Panc1 (cell line): ENCODE results near the gene NR6A1. TPM values are rescaled to one million over a fixed set of nuclear protein-coding genes. Genes with fewer than 3 reads are reported as not detected.
"Not testable (repeated sequence)": the region's sequence is repeated elsewhere in the genome, so short reads cannot be mapped to it uniquely, and the experiment has no call there.

Experiments used
- ATAC-seq: fragments of 200-7000 bp; cut with Tn5 transposase; 2 replicates; pipeline ENCODE4 v1.9.1; 2020; ENCODE audit warnings: mild to moderate bottlenecking, moderate library complexity
- BruUV-seq: library from RNA; stranded (reverse); fragments of 400-500 nt; replicated peaks from 2 replicates; lab custom pipeline; 2021; lab: Mats Ljungman, UMichigan
- CTCF ChIA-PET: fragments of 300-600 bp; sonication (Branson Sonifier 250); formaldehyde crosslinking; loops from one replicate; lab custom pipeline; 2022; ENCODE audit warnings: antibody characterized with exemption; lab: Charles Lee
- POLR2A ChIA-PET: fragments of 300-600 bp; sonication (Branson Sonifier 250); formaldehyde crosslinking; loops from one replicate; lab custom pipeline; 2022; ENCODE audit warnings: antibody characterized with exemption; lab: Charles Lee
- DNase-seq: peaks from one replicate; pipeline ENCODE4 v3.0.0-alpha.2; 2010; ENCODE audit warnings: low read depth, low spot score
- H3K27ac ChIP-seq: 2 replicates; pipeline ENCODE4 v1.5.1; 2011; ENCODE audit warnings: mild to moderate bottlenecking, low read length, inconsistent platforms
- H3K27me3 ChIP-seq: fragments of 200-500 bp; sonication (Bioruptor generic); 2 replicates; pipeline ENCODE4 v1.6.0; 2014; ENCODE audit warnings: low read length, inconsistent platforms; ENCODE audit not compliant: control insufficient read depth, insufficient read depth
- H3K36me3 ChIP-seq: fragments of 200-500 bp; sonication (Bioruptor generic); 2 replicates; pipeline ENCODE4 v1.5.1; 2014; ENCODE audit warnings: inconsistent platforms, mild to moderate bottlenecking, low read length, moderate library complexity; ENCODE audit not compliant: control insufficient read depth, insufficient read depth
- H3K4me1 ChIP-seq: 2 replicates; pipeline ENCODE4 v1.5.1; 2011; ENCODE audit warnings: inconsistent platforms, mild to moderate bottlenecking, low read length, moderate library complexity; ENCODE audit not compliant: control insufficient read depth, insufficient read depth
- H3K4me3 ChIP-seq, 2 experiments: 2 replicates each; pipeline ENCODE4 v1.5.1; 2011 to 2012; ENCODE audit warnings: low read depth in 2 of 2, low read length in 2 of 2, mild to moderate bottlenecking in 2 of 2, inconsistent platforms in 1 of 2, moderate library complexity in 1 of 2
- H3K9me3 ChIP-seq: fragments of 200-500 bp; sonication (Bioruptor generic); 2 replicates; pipeline ENCODE4 v1.5.1; 2014; ENCODE audit warnings: low read depth, mild to moderate bottlenecking, inconsistent platforms, low read length, moderate library complexity; ENCODE audit not compliant: control insufficient read depth, insufficient read depth
- POLR2AphosphoS5 ChIP-seq: IDR thresholded peaks from 2 replicates; pipeline ENCODE4 v1.6.1; 2012; ENCODE audit warnings: mild to moderate bottlenecking, low read depth, low read length, moderate library complexity
- REST ChIP-seq, 2 experiments: IDR thresholded peaks; 2 replicates each; pipeline ENCODE4 v1.6.1; 2011 to 2012; ENCODE audit warnings: low read depth in 2 of 2, control low read depth in 1 of 2, low read length in 1 of 2, mild to moderate bottlenecking in 1 of 2, moderate library complexity in 1 of 2; ENCODE audit not compliant: insufficient read depth in 1 of 2
- SIN3A ChIP-seq: IDR thresholded peaks from 2 replicates; pipeline ENCODE4 v1.6.1; 2012; ENCODE audit warnings: low read depth, mild to moderate bottlenecking, low read length, moderate library complexity, borderline replicate concordance; ENCODE audit not compliant: insufficient read depth
- TCF7L2 ChIP-seq: IDR thresholded peaks from 2 replicates; pipeline ENCODE4 v1.6.1; 2011; ENCODE audit warnings: mild to moderate bottlenecking, low read depth, low read length, inconsistent platforms
- in situ Hi-C: cut with HindIII; loops from 2 replicates; pipeline ENCODE4 v1.10.0; 2016; ENCODE audit warnings: low sequenced_read_pairs, low pct_unique_long_range_greater_than_20kb
- intact Hi-C: fragments of 100-400 bp; cut with micrococcal nuclease; formaldehyde crosslinking; loops from one replicate; pipeline ENCODE4 v1.10.0; 2022; ENCODE audit not compliant: unreplicated experiment
- total RNA-seq: library from RNA; stranded (reverse); gene quantifications from one replicate; pipeline ENCODE4 v1.2.1, GENCODE V29; 2021; ENCODE audit not compliant: unreplicated experiment
- TF ChIP-seq, protein P1 (sequence below): fragments of 450-650 bp; IDR thresholded peaks from 2 replicates; pipeline ENCODE4 v1.5.1; 2017; ENCODE audit warnings: mild to moderate bottlenecking

NR6A1 gene
- total RNA-seq, 1 experiment from 2014 or later: 7.6 TPM

GRCh38 chr9:124741149-124741548 is 30.0 kb downstream of the NR6A1 start:
- Histone ChIP-seq H3K27me3 (no peaks in the 10 kb centered on the region), H3K9me3 (no peaks in the 10 kb centered on the region), H3K4me1 (peaks cover 19% of the 10 kb centered on the region), H3K36me3 (no peaks in the 10 kb centered on the region), H3K27ac (no peak overlapping the region), H3K4me3 (no peak overlapping the region)
- no TSS peak for BruUV-seq
- intact Hi-C loops (no loop called here), in situ Hi-C loops (no loop called here)
- CTCF ChIA-PET: no interaction called here
- ATAC-seq (no peak), DNase-seq (no peak)
- TF ChIP-seq POLR2AphosphoS5: no peak
- TF ChIP-seq SIN3A: no peak
- TF ChIP-seq TCF7L2: no peak
- TF ChIP-seq, protein P1, sequence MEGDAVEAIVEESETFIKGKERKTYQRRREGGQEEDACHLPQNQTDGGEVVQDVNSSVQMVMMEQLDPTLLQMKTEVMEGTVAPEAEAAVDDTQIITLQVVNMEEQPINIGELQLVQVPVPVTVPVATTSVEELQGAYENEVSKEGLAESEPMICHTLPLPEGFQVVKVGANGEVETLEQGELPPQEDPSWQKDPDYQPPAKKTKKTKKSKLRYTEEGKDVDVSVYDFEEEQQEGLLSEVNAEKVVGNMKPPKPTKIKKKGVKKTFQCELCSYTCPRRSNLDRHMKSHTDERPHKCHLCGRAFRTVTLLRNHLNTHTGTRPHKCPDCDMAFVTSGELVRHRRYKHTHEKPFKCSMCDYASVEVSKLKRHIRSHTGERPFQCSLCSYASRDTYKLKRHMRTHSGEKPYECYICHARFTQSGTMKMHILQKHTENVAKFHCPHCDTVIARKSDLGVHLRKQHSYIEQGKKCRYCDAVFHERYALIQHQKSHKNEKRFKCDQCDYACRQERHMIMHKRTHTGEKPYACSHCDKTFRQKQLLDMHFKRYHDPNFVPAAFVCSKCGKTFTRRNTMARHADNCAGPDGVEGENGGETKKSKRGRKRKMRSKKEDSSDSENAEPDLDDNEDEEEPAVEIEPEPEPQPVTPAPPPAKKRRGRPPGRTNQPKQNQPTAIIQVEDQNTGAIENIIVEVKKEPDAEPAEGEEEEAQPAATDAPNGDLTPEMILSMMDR: no peak
- TF ChIP-seq REST (IDR thresholded peaks at IDR 0.05; ENCODE audit: insufficient read depth in 1 of 2, low read depth in 2 of 2, low read length in 1 of 2): no peak
- POLR2A ChIA-PET: interaction anchor here (0.6 kb wide), 1 partner anchor 747 kb away, joined by 7 read pairs; no protein-coding TSS in a partner anchor

DNA sequence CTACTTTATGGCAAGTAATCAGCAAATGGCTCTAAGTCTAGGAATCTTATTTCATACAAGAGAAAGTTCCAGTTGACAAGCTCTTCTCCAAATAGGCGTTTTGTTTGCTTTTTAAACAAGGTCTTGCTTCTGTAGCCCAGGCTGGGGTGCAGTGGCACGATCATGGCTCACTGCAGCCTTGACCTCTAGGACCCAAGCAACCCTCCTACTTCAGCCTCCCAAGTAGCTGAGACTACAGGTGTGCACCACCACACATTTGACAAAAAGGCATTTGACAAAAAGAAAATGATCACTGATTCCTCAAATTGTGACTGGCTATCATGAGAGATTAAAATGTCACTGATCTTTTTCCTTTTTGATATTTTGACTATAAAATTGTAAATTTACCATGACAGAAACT is 31.8 kb downstream of the NR6A1 start:
- DNase-seq (no peak), ATAC-seq (no peak)
- in situ Hi-C loops (no loop called here), intact Hi-C loops (no loop called here)
- Histone ChIP-seq H3K4me1 (peaks cover 37% of the 10 kb centered on the region), H3K4me3 (no peak overlapping the region), H3K27me3 (no peaks in the 10 kb centered on the region), H3K27ac (no peak overlapping the region), H3K9me3 (no peaks in the 10 kb centered on the region), H3K36me3 (no peaks in the 10 kb centered on the region)
- TF ChIP-seq REST (IDR thresholded peaks at IDR 0.05; ENCODE audit: insufficient read depth in 1 of 2, low read depth in 2 of 2, low read length in 1 of 2) (no peak), POLR2AphosphoS5 (no peak), TCF7L2 (no peak), SIN3A (no peak)
- TF ChIP-seq, protein P1: no peak
- ChIA-PET POLR2A (interaction anchor here (0.6 kb wide), 1 partner anchor 15 kb away, joined by 5 read pairs; no protein-coding TSS in a partner anchor), CTCF (no interaction called here)
- BruUV-seq: no TSS peak

GRCh38 chr9:124738075-124738474 is 33.0 kb downstream of the NR6A1 start:
- POLR2A ChIA-PET, CTCF ChIA-PET: not testable (repeated sequence)

More at GRCh38 chr9:124738075-124738474, 33.0 kb downstream of the NR6A1 start:
- DNase-seq, in situ Hi-C loops, H3K9me3 ChIP-seq, H3K36me3 ChIP-seq, H3K27me3 ChIP-seq, intact Hi-C loops, BruUV-seq, ATAC-seq, H3K27ac ChIP-seq, H3K4me3 ChIP-seq: not testable (repeated sequence)
- H3K4me1 ChIP-seq: peaks cover 38% of the 10 kb centered on the region
